NCI-H128 (cell line): ENCODE data around the gene SORBS1.

Experiments used
- DNase-seq: peaks from one replicate; lab custom pipeline; 2025; ENCODE audit not compliant: unreplicated experiment; lab: John Stamatoyannopoulos, UW

The SORBS1 gene

DNA sequence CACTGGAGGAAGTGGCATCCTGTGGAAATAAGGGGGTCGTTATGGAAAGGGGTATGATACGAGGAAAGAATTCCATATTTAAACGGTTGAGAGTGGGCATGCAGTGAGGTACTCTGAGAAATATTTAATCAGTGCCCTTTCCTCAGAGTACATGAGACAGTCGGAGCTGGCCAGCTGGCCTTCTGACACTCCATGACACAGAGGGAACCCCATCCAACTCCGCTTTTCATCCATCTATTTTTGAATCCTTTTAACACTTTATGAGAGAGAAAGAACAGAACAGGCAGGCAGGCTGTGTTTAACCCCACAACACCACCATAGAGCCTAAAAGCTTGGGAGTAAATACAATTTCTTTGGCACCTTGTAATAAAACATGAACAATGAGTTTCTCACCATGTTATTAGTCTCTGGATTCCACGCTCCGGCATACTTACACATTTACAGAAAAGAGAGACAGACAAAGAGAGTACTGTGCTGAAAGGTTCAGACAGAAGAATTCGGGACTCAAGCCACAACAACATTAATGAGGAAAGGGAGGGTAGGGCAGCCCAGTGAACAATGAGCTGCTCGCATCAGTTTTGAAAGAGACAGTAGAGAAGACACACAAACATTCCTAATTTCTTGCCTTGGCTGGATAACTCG lies 146.2 kb downstream of the SORBS1 start:
- no peak for DNase-seq

DNA sequence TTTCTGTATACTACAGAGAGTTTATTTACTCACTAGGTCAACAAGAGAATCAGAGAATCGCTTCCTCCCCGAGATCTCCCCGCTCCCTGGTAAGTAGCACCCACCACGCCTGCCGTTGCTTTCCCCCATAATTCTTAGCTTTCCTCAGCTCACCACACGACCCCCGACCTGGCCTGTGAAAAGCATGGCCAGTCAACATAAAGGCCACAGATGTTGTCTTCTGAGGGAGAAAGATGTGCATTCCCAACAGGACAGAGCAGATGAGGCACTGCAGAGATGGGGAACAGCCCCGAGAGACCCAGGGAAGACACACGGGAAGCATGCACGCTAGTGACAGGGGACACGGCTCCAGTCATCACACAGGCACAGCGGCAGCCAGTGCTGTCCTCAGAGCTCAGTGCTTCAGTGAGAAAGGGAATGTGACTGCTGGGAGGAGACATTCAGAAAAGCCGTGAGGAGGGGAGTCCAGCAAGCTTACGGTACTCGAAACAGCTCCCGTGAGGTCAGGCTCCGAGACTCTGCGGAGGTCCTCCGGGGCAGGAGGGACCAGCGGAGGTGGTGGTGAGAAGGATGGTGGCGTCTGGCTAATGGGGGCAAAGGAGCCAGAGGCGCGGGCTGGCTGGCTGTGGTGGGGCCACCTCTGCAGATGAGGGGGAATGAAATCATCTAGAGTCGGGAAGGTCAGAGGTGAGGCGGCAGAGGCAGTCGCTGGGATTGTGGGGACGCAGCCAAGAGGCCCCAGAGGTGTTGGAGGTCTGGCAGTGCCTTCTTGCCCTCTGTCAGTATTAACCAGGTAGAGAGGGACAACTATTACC lies 146.9 kb downstream of the SORBS1 start:
- no peak for DNase-seq

DNA sequence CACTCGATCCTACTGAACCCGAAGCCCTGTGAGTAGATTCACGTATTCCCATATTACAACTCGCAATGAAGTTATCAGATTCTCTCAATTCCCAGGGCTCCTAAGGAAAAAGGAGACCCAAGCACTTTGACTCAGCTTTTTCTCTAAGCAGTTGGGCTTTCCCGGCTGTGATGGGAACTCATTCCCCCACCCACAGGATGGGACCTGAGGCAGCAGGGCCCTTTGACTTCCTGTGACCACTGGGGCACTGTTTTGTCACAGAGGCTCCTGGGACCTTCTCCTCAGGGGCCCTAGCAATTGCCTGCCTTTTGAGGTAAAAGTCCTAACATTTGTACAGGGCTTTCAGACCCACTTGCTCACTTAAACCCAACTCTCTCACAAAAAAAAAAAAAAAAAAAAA lies 147.6 kb downstream of the SORBS1 start:
- no peak for DNase-seq

DNA sequence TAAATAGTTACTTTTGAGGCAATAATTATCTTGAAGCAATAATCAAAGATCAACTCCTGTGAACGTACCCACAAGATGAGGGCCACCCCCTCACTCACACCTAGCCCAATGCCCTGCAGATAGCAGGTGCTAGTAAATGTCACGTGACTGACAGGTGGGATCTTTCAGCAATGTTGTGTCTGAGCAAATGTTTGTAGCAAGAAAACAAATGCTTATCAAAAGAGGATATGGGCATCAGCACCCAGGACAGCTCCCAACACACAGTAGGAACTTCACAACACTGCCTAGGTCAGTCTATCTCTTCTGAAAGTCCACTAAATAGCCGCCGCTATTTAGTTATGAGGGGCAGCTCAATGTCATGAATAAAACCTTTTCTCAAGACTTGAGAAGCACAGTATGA lies 149.5 kb downstream of the SORBS1 start:
- DNase-seq, result no peak

DNA sequence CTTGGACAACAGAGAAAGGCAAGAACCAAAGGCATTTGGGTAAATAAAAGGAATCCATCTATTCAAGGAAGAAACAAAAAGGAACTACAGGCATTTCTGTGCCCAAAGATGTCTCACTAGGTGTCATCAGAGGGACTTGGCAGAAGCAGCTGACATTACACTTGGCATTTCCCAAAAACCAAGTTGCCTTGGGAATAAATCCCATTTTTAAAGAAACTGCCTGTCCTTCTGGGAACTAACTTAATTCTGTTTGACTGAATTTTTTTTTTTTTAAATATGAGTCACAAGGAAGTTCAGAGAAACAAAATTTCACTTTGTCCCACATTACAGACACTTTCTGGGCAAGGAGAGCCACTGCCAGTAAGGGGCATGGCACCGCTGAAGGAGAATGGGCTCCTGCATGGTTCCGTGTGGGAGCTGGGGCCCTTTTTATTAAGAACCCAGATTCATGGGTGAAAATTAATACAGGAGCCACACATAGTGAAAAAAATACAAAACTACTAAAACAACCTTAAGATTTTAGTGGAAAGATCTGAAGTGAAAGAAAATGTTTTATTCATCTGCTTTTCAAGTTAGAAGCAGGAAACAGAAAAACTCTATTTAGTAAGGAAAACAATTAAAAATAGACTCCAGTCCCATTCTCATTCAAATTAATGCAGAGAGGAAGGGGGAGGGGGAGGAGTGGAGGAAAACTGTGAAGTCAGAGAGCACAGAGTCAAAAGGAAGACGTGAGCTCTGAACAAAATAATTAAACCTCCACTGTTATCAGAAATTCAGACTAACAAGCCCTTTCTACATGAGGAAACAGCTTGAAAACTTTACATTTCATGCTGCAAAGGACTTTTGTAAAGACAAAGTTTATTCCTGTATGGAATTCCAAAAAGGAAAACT lies 151.9 kb downstream of the SORBS1 start:
- no peak for DNase-seq

DNA sequence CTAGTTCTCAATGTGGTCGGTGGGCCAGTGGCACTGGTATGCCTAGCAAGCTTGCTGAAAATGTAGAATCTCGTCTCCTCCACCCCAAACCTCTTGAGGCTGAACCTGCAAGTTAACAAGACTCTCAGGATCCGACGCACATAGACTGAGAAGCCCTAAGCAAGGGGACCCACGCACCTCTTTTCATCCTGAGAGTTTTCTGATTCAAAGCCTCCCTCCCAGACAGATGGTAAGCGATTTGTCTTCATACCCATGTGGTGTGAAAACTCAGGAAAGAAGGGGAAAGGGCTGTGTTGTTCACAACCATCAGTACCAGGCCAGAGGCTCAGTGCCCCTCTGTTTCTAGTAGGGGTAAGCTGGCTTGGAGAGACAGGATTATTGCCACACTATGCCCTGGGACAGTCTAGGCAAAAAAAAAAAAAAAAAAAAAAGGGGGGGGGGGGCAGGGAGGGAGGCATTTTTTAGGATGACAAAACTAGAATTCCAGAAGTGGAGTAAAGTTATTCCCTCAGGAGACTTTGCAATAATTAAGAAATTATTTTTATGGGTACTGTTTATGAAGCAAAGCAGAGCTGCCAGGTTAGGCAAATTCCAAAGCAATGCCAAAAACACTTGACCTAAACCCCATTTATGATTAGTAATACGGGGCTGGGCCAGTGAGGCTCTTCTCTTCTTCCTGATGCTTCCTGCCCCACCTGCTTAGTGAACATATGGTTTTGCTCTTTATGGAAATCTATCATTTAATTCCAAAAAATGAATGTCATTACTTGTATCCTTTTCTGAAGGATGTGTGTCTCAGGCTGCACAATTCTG lies 152.8 kb downstream of the SORBS1 start:
- DNase-seq, result no peak

DNA sequence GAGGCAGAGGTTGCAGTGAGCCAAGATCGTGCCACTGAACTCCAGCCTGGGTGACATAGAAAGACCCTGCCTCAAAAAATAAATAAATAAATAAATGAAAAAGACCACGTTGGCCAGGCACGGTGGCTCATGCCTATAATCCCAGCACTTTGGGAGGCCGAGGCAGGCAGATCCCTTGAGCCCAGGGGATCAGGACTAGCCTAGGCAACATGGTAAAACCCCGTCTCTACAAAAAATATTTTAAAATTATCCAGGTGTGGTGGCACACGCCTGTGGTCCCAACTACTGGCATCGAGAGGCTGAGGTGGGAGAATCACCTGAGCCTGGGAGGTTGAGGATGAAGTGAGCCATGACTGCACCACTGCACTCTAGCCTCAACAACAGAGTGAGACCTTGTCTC lies 153.6 kb downstream of the SORBS1 start:
- no peak for DNase-seq

DNA sequence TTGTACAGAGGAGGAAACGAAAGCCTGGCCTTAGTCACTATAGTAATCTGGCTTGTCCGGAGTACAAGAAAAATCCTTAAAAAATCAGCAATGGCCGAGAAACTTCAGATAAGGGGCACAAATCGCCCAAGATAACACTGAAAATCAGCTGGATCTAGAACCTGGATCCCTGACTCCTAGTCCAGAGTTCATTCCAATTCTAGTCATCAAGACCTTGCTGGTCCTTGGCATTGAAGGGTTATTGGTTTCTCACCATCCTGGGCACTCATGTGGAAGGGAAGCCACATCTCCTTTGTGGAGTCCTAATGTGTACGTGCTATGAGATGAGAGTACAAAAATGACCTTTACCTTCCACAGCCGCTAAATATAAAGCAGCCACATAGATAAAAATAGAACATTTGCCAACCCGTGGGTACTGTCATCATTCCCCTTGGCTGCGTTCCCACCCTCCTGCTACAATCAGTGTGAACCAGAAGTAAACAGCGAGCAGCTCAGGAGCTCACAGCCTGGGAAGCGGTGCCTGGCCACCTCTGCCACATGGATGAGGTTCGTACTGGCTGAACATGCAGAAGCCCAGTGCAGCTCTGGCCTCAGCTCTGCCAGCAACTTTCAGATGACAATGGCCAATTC lies 154.4 kb downstream of the SORBS1 start:
- no peak for DNase-seq

DNA sequence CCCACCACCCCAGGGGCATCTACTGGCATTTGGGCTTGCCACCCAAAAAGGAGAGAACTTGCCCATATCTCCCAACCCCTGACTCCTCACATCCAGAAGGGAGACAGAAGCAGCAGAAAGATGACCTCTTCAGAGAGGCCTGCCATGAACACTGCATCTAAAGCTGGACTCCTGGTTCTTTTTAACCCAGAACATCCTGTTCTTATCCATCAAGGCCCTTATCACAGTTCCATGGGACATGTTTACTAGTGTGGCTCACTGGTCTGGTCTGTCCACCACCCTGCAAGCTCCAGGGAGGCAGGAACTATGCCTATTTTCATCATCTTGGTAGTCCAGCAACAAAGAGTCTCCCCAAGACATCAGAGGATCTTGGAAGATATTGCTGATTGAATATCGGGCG lies 155.5 kb downstream of the SORBS1 start:
- DNase-seq, result no peak

DNA sequence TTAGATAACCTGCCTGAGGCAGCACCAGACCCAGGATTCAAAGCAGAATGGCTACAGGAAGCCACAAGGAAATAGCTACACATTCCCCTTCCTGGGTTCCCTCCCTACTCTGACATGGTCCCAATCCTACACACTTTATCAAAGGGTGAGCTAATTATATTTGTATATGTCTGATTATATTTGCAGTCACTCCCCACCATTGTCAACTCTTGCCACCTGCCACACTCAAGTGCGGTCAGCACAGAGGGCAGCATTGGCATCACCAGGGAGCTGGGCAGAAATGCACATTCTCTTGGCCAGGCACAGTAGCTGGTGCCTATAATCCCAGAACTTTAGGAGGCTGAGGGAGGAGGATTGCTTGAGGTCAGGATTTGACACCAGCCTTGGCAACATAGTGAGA lies 156.3 kb downstream of the SORBS1 start:
- DNase-seq, result no peak

DNA sequence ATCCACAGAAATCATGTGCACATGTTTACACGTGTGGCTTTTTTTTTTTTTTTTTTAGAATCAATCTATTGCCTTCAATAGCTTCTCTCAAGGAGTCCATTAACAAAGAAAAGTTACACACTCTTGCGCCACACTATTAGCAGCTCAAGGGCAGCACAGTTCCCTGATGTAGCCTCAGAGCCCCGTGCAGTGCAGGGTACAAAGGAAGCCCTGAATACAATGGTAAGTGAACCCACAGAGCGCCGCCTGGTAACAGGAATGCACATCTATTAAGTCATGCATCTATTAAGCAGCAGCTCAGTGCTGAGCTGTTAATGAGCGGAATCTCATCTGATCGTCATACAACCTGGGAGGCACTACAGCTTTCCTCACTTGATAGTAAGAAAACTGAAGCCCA lies 156.7 kb downstream of the SORBS1 start:
- no peak for DNase-seq

DNA sequence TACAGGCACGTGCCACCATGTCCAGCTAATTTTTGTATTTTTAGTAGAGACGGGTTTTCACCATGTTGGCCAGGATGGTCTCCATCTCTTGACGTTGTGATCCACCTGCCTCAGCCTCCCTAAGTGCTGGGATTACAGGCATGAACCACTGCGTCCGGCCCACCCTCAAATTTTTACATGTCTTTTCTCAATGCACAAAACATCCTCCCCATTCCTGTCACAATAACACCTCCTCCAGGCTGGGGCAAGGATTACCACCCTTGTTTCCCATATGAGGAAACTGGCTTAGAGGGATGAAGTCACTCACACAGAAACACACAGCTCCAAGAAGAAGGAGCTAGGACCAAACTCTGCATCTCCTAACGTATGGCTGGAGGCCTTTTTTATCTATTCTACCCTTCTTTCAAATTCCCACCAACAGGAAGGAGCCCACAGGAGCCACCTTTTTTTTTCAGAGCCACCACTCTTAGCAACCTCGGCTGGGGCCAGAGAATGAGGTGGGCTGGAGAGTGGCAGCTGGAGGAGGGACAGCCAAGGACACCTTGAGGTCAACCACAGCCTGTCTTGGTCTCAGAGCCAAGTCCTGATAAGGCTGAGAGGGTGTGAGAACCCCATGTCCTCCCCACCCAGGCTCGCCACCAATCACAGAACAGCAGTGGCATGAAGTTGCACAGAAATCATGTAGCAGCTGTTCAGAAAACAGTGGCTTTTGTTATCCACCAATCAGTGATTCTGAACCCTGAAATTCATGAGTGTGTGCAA lies 157.3 kb downstream of the SORBS1 start:
- no peak for DNase-seq

DNA sequence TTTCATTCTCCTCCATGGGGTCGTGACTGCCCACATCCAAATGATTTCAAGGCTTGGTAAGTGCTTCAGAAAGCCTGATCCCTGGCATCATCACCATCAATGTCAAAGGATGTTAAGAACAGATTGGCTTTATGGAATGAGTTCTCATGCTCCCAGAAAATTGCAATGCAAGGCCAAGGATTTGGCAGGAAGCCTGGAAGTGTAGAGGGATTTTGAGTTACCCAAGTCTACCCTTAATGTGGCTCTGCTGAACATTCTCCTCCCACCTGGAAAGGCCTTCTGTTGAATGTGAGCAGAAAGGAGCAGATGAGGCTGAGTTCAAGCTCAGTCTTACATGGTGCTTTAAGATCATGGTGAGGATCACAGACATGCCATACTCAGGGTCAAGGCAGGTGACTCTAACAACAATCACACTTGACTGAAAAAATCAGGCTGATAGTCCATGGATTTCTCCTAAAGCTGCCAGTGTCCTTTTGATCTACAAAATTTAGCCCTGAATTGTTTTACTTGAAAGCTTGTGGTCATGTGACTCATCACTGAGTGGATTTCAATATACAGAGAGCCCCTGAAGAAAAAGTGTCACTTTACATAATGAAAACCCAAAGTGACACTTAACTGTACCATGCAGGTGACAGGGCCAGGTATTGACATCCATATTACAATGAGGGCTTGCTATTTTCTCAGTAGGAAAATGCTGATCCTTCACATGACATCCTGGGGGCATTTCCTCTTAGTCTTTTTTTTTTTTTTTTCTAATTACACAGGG lies 159.3 kb downstream of the SORBS1 start:
- DNase-seq, result no peak

DNA sequence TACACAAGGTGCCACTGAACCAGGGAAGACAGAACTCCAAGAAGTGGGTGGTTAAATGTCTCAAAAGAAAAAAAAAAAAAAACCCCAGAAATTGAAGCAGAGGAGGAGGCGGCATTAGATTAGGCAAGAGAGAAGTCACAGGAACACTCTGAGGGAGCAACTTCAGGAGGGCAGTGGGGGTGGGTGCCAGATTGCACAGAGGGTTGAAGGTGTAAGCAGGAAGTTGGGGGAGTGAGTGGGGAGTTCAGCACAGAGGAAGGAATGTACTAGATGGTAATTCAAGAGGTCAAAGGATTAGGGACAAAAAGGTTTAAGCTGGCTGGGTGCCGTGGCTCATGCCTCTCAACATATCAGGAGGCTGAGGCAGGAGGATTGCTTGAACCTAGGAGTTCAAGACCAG lies 160.4 kb downstream of the SORBS1 start:
- no peak for DNase-seq

DNA sequence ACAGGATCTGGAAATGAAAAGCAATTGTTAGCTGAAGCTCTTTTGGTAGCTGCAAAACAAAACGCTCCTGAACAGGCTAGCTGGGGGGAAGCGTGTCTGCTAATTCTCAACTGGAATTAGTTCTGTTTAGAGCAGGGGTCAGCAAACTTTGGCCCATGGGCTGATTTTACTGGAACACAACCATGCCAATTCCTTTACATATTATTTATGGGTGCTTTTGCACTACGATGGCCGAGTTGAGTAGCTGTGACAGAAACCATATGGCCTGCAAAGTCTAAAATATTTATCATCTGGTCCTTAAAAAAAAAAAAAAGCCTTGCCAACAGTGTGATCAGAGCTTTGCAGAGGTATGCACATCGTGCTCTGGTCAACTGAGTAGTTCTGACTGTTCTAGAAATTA lies 162.0 kb downstream of the SORBS1 start:
- DNase-seq, result no peak

DNA sequence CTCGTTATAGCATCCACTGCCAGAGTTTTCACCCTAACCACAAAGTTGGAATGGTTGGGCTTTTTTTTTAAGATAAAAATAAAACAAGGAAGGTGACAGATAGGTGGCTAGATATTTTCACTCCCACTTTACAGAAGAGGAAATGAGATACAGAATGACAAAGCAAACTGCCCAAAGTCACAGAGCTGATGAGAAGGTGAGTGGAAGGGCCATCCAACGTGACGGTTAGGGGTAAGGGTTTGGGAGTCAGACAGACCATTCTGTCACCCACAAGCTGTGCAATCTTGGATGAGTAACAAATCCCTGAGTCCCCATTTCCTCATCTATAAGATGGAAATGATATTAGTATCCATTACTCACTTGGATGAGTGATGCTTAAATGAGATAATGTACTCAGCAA lies 163.4 kb downstream of the SORBS1 start:
- DNase-seq, result no peak

DNA sequence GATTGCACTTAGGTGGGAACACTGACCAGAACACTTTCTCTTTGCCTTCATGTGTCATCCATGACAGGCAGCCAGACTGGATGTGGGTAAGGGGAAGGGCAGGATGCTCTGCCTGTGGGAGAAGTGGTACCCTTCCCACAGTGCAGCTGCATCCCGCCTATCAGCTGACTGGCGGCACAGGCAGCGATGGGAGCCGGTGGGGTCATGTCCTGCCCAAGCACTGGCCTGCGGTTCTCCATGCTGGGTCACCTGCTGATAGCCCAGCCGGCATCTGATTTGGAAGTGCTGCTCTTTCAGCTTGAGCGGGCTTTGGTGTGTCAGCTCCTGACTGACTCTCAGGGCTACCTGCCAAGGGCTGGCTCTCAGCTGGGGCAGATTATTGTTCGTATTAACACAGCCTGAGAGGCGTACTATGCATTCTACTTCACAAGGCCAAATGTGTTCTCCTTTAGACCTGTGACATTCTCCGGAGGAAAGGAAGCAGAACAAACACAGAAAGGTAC lies 165.2 kb downstream of the SORBS1 start:
- DNase-seq, result no peak

DNA sequence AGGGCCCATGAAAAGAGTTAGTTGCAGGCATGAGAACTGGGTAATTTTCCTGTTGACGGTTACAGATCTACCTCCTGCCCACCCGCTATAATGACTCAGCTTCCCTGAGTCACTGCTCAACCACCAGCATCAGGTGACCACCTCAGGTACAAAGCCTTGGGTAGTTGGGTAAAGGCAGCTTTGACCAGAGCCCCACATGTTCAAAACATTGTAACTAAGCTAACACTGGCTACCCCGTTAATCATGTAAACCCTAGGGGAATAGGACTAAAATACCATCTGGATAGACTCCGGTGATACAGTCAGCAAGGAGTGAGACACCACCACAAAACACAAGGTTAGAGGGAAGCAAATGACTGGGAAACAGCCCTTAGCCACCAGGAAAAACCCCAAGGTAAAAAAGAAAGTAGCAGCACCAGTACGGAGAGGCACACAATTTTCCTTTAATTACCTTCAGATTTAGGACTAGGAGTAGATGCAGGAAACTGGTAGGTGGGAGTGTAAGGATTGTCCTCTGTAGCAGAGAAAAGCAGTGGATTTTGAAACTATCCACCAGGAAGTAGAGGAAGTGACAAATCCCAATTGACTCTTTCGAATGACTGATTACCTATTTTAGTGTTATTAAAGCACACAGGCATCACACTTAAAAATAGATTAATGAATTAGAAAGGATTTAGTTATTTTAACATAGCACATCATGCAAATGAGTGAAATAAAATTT lies 166.8 kb downstream of the SORBS1 start:
- no peak for DNase-seq
